BJ (cell line): ENCODE data around the gene MAGI1. TPM values are rescaled to one million over a fixed set of nuclear protein-coding genes. Genes with fewer than 3 reads are reported as not detected.

Source experiments
- CTCF ChIA-PET: fragments of 350-600 bp; formaldehyde crosslinking; extraction: SDS; loops from one replicate; lab custom pipeline; 2021; ENCODE audit warnings: antibody characterized with exemption, inconsistent platforms; lab: Yijun Ruan, JAX
- POLR2A ChIA-PET: fragments of 300-600 bp; sonication (Branson Sonifier 250); formaldehyde crosslinking; extraction: SDS; loops from one replicate; lab custom pipeline; 2021; ENCODE audit warnings: antibody characterized with exemption; lab: Charles Lee
- DNase-seq: peaks from one replicate; pipeline ENCODE4 v3.0.0-alpha.2; 2011; ENCODE audit warnings: low read depth
- H3K27me3 ChIP-seq: 2 replicates; pipeline ENCODE4 v1.6.0; 2011; ENCODE audit warnings: low read length; ENCODE audit not compliant: control insufficient read depth, insufficient read depth
- H3K36me3 ChIP-seq: 2 replicates; pipeline ENCODE4 v1.5.1; 2011; ENCODE audit warnings: low read length; ENCODE audit not compliant: control insufficient read depth, insufficient read depth
- H3K4me3 ChIP-seq: 2 replicates; pipeline ENCODE4 v1.5.1; 2011; ENCODE audit warnings: low read depth, mild to moderate bottlenecking, control low read depth, low read length
- polyA plus RNA-seq: library from polyadenylated mRNA; depleted of rRNA; stranded (reverse); fragments of >200 nt; gene quantifications from 2 replicates; pipeline ENCODE4 v1.2.3, GENCODE V29; 2011
- TF ChIP-seq, protein P1 (sequence below): IDR thresholded peaks from 2 replicates; pipeline ENCODE4 v1.5.1; 2011; ENCODE audit warnings: low read depth, mild to moderate bottlenecking, control low read depth, inconsistent platforms, low read length, moderate library complexity; ENCODE audit not compliant: insufficient read depth

Gene MAGI1
- polyA plus RNA-seq, 1 experiment, result 14.4 TPM

DNA sequence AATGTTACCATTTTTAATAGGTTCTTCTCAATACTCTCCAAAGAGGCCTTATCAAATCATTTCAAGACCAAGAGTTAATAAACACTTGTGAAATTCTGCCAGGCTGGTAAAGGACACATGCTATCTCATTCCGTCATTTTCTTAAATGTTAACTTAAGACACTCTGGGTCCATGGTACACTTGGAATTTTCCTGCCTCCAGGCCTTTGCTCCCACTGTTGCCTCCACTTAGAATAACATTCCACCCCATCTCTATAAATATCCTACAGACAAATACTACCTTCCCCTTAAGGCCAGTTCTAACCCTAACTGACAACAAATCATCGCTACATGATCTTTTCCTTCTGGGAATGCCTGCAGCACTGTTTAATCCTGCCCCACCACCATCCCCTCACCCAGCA, 24.1 kb downstream of the MAGI1 start:
- Histone ChIP-seq H3K4me3 (no peak overlapping the region), H3K27me3 (no peaks in the 10 kb centered on the region), H3K36me3 (peaks cover 2% of the 10 kb centered on the region; the same call in 1 of the 2 replicates)
- no peak for DNase-seq
- POLR2A ChIA-PET, result no interaction called here
- CTCF ChIA-PET, result interaction anchor here (1.3 kb wide), 1 partner anchor 75 kb away, joined by 3 read pairs; no protein-coding TSS in a partner anchor
- TF ChIP-seq, protein P1, sequence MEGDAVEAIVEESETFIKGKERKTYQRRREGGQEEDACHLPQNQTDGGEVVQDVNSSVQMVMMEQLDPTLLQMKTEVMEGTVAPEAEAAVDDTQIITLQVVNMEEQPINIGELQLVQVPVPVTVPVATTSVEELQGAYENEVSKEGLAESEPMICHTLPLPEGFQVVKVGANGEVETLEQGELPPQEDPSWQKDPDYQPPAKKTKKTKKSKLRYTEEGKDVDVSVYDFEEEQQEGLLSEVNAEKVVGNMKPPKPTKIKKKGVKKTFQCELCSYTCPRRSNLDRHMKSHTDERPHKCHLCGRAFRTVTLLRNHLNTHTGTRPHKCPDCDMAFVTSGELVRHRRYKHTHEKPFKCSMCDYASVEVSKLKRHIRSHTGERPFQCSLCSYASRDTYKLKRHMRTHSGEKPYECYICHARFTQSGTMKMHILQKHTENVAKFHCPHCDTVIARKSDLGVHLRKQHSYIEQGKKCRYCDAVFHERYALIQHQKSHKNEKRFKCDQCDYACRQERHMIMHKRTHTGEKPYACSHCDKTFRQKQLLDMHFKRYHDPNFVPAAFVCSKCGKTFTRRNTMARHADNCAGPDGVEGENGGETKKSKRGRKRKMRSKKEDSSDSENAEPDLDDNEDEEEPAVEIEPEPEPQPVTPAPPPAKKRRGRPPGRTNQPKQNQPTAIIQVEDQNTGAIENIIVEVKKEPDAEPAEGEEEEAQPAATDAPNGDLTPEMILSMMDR, result no peak

DNA sequence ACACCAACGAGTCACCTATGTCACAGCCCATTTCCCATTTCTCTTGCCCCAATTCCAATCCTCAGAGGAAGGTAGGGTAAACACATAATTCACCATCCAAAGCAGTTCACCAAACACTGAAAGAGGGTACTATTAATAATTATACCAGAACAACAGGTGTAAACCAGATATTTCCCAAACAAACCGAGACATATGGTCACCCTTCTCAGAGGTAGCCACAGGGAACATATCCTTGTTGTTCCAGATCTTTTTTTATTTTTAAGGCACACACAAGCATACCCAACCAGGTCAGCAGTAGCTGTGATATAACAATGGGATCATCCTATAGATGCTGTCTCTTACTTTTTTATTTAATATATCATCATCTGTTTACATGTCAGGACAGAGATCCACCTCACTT, 24.7 kb downstream of the MAGI1 start:
- H3K27me3 ChIP-seq, result no peaks in the 10 kb centered on the region
- no peak for DNase-seq
- TF ChIP-seq, protein P1, result no peak
- H3K36me3 ChIP-seq, result peaks cover 2% of the 10 kb centered on the region; the same call in 1 of the 2 replicates
- ChIA-PET POLR2A (no interaction called here), CTCF (interaction anchor here (0.6 kb wide), 1 partner anchor 205 kb away, joined by 3 read pairs; no protein-coding TSS in a partner anchor)
- H3K4me3 ChIP-seq, result no peak overlapping the region

DNA sequence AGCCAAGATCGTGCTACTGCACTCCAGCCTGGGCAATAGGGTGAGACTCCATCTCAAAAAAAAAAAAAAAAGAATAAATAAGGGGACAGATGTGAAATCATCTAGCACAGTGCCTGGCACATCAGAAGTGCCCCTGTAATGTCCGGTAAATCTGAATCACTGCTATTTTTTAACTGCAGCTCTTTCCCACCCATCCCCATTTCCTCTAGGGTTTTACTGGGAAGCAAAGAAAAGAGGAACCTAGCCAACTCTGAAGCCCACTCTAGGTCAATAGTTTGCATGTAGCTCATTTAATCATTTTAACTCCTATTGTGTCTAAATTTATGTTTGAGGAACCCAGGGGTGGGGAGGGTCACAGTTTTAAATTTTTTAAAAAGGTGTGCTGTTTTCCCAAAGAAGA, 26.0 kb downstream of the MAGI1 start:
- no peak for DNase-seq
- no peaks in the 10 kb centered on the region for H3K36me3 ChIP-seq
- TF ChIP-seq, protein P1, result no peak
- ChIA-PET CTCF (interaction anchor here (0.7 kb wide), 1 partner anchor 45 kb away, joined by 3 read pairs; no protein-coding TSS in a partner anchor), POLR2A (no interaction called here)
- H3K4me3 ChIP-seq, result no peak overlapping the region
- no peaks in the 10 kb centered on the region for H3K27me3 ChIP-seq

DNA sequence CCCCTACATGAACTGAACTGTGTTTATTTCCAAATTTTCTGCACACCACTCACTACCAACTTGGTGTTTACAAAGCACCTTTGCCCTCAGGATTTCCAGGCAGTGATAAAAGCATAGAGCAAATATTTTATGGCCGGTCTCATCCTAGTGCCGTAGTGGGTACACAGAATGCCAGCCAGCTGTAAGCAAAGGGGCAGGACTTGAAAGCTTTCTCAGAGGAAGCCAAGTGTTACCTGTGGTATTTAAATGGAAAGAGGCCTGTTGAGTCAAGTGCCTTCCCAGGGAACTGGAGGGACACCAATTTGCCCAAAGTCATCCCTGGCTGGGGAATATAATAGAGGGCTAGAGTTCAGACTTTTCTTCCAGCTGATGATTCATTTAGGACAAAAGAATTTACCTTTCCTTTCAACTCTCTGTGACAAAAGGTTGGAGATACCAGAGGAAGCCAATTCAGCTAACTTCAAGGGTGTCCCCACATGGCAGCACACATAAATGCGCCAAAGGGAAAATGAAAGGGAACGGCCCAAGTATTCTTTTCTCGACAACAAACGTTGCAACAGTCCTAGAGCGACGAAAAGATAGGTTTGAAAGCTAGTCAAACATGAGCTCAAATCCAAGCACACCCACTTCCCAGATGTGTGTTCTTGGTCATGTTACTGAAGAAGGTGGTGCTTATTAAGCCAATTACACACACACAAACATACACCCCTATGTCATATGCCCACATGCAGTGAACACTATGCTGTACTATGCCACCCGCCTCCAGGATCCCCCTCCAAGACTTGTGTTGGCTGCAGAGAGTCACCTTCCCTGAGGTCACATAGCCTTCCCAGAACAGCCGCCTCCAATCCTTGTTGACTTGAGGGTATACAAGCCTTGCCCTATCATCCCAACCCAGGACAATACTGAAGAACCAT, 27.7 kb downstream of the MAGI1 start:
- ChIA-PET CTCF (no interaction called here), POLR2A (no interaction called here)
- no peak overlapping the region for H3K4me3 ChIP-seq
- H3K36me3 ChIP-seq, result no peaks in the 10 kb centered on the region
- TF ChIP-seq, protein P1, result no peak
- no peak for DNase-seq
- no peaks in the 10 kb centered on the region for H3K27me3 ChIP-seq

DNA sequence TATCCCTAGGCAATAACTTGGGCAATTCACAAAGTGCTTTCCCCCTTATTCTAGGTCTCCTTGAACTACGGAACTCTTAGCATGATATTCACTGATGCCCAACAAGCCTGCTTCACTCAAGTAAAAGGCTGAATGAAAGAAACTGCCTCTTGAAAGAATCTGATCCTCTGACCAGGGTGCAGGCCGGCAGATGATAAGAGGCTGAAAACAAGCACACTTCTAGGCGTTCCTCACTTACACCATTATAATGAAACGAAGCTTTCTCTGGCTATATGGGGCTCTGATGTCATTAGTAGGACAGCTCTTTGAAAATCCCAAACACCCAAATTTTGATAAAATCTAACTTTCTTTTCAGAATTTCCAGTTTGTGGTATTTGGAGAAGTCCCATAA, 28.4 kb downstream of the MAGI1 start:
- H3K36me3 ChIP-seq, result no peaks in the 10 kb centered on the region
- TF ChIP-seq, protein P1, result no peak
- CTCF ChIA-PET, result no interaction called here
- no peaks in the 10 kb centered on the region for H3K27me3 ChIP-seq
- no peak for DNase-seq
- POLR2A ChIA-PET, result no interaction called here
- no peak overlapping the region for H3K4me3 ChIP-seq
